H1 (cell line): ENCODE data around the gene TMC6. TPM values are rescaled to one million over a fixed set of nuclear protein-coding genes. Genes with fewer than 3 reads are reported as not detected.

Experiments used
- ASH2L ChIP-seq: fragments of 200-600, 300-600 bp; sonication (generic); IDR thresholded peaks from one replicate; pipeline ENCODE4 v1.7.1; 2017; ENCODE audit warnings: low read length
- CHD2 ChIP-seq: IDR thresholded peaks from 2 replicates; pipeline ENCODE4 v1.6.1; 2012; ENCODE audit warnings: low read length, improper control_type of control experiment
- CHD7 ChIP-seq: fragments of 300-600 bp; sonication (generic); IDR thresholded peaks from 2 replicates; pipeline ENCODE4 v1.7.1; 2012; ENCODE audit warnings: low read length, moderate library complexity, mild to moderate bottlenecking, inconsistent platforms; ENCODE audit not compliant: insufficient replicate concordance
- CTBP2 ChIP-seq: IDR thresholded peaks from 2 replicates; pipeline ENCODE4 v1.7.0; 2011; ENCODE audit warnings: borderline replicate concordance, mild to moderate bottlenecking, moderate library complexity, mixed read lengths, low read length; ENCODE audit not compliant: insufficient read depth, insufficient read length
- E2F6 ChIP-seq: IDR thresholded peaks from 2 replicates; pipeline ENCODE4 v1.6.1; 2012; ENCODE audit warnings: inconsistent platforms
- GTF2F1 ChIP-seq: IDR thresholded peaks from 2 replicates; pipeline ENCODE4 v1.6.1; 2012; ENCODE audit warnings: low read depth, low read length, improper control_type of control experiment, borderline replicate concordance
- JUN ChIP-seq: IDR thresholded peaks from 2 replicates; pipeline ENCODE4 v1.6.1; 2011; ENCODE audit warnings: low read depth, mild to moderate bottlenecking, improper control_type of control experiment, low read length
- POLR2A ChIP-seq, 2 experiments: IDR thresholded peaks; 1 replicate in 1 of 2; 2 replicates in 1 of 2; pipeline ENCODE4 v1.6.1; 2011; ENCODE audit warnings: low read depth in 2 of 2, low read length in 2 of 2, mild to moderate bottlenecking in 2 of 2; ENCODE audit errors: control extremely low read depth in 1 of 2
- RBBP5 ChIP-seq: IDR thresholded peaks from 2 replicates; pipeline ENCODE4 v1.7.1; 2012; ENCODE audit warnings: low read depth, mild to moderate bottlenecking, inconsistent platforms, low read length, moderate library complexity, borderline replicate concordance
- SIN3A ChIP-seq, 2 experiments: IDR thresholded peaks in 1 of 2; conservative IDR thresholded peaks in 1 of 2; 2 replicates each; pipeline ENCODE4 v1.6.1; 2011 to 2012; ENCODE audit warnings: low read length in 2 of 2, improper control_type of control experiment in 1 of 2, low read depth in 1 of 2, mild to moderate bottlenecking in 1 of 2
- SP2 ChIP-seq: IDR thresholded peaks from 2 replicates; pipeline ENCODE4 v1.6.1; 2012; ENCODE audit warnings: mild to moderate bottlenecking, low read length, inconsistent platforms
- TAF1 ChIP-seq: IDR thresholded peaks from 2 replicates; pipeline ENCODE4 v1.6.1; 2011; ENCODE audit warnings: mild to moderate bottlenecking, low read depth, low read length
- polyA plus RNA-seq, 7 experiments: library from polyadenylated mRNA; depleted of rRNA in 3 of 7; stranded (reverse) in 5 of 7; unstranded in 2 of 7; fragments of >200 nt in 5 of 7; fragments of 200-250 nt in 2 of 7; gene quantifications; 1 replicate in 5 of 7; 2 replicates in 1 of 7; 4 replicates in 1 of 7; pipeline versions ENCODE4 v1.2.1 to v1.2.3, GENCODE V29; 2011 to 2013; ENCODE audit warnings: missing spikeins in 2 of 7, mixed read lengths in 2 of 7
- total RNA-seq: library from RNA; stranded (reverse); fragmentation: NEBNext Ultra II Directional; extraction: Animal tissue kit (Norgen Biotek cat#: 25700); gene quantifications from 2 replicates; pipeline ENCODE4 v1.2.1, GENCODE V29; 2021

TMC6 gene
- total and polyA plus RNA-seq, 2 of the 8 experiments (the other 6 are each of a cell fraction or from before 2014, with no cell fraction given) = 39.4 to 77.6 TPM

GRCh38 chr17:78101542-78101941 is 27.0 kb downstream of the TMC6 start (continued):
- TF ChIP-seq CHD7 (no peak), CTBP2 (no peak), E2F6 (no peak), RBBP5 (no peak), ASH2L (no peak), SIN3A (conservative IDR thresholded peaks at IDR 0.05 in 1 of 2, IDR thresholded peaks at IDR 0.05 in 1 of 2; ENCODE audit: low read depth in 1 of 2, low read length in 2 of 2) (no peak), TAF1 (no peak), POLR2A (IDR thresholded peaks at IDR 0.05; ENCODE audit: control extremely low read depth in 1 of 2, low read depth in 2 of 2, low read length in 2 of 2) (no peak), GTF2F1 (no peak), CHD2 (no peak), SP2 (no peak), JUN (no peak)
